Hematopoietic multipotent progenitor cell treated with erythropoietin and hydrocortisone succinate and interleukin-3 and kit ligand, for 4 days (in vitro differentiated cells): Measurements from ENCODE around the gene TLCD1.

Experiments used
- DNase-seq: peaks from one replicate; pipeline ENCODE4 v3.0.0-alpha.2; 2015

TLCD1 gene

DNA sequence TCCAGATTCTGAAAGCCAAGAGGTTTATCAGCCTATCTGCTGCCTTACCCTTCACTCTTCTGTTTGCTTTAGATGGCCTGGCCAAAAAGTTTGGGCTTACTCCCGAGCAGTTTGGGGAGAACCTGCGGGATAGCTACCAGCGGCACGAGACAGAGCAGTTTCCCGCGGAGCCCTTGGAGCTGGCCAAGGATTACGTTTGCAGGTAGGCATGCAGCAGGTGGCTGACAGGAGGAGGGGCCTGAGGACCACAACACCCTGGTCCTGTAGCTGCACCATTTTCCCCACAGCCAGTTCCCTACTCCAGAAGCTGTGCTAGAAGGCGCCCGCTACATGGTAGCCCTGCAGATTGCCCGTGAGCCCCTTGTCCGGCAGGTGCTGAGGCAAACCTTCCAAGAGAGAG is 43.4 kb downstream of the TLCD1 start:
- no peak for DNase-seq

DNA sequence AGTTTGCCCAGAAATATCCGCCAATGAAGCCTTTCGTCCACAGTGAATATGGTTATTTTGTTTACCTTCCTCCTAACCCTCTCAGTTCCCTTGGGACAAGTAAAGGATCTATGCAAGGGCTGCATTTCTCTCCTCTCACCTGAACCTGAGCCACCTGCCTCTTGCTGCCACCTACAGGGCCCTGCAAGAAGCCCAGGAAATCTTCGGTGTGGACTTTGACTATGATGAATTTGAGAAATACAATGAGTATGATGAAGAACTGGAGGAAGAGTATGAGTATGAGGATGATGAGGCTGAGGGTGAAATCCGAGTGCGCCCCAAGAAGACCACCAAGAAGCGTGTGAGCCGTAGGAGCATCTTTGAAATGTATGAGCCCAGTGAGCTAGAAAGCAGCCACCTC is 50.1 kb downstream of the TLCD1 start:
- peak; percentile 27 for DNase-seq

DNA sequence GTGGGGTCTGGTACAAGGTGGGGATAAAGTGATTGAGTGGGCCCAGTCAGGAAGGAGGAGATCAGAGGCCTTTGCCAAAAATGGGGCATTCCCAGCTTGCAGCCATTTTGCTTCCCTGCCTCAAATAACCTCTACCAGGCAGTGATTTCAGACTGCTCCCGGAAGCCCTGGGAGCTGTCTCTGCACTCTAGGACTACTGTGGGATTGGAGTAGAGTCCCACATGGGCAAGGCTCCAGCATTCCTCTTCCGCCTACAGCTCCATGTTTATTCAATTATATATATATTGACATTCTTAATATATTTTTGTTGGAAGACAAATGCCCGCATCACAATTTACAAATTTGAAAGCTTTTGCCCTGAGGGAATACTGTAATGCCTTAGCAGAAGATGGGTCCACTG is 50.5 kb downstream of the TLCD1 start:
- DNase-seq = no peak
